Measurements from ENCODE around the gene NSMF.

DNA sequence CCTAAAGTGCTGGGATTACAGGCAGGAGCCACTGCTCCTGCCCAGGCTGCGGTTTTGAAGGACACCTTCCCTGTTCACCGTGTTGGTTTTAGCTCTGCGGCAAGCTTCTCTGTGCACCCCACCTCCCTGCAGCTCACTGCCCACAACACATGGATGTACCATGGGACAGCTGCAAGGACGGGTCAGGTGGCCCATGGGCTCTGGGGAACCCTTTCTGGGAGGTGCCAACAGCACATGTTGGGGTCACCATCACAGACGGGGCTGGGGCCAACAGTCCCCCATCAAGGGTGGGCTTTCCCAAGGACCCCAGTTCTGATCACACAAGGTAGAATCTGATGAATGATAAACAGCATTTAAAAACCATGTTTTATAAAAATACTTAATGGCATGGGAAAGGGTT, 43.7 kb downstream of the NSMF start:
- TF ChIP-seq, protein P1, sequence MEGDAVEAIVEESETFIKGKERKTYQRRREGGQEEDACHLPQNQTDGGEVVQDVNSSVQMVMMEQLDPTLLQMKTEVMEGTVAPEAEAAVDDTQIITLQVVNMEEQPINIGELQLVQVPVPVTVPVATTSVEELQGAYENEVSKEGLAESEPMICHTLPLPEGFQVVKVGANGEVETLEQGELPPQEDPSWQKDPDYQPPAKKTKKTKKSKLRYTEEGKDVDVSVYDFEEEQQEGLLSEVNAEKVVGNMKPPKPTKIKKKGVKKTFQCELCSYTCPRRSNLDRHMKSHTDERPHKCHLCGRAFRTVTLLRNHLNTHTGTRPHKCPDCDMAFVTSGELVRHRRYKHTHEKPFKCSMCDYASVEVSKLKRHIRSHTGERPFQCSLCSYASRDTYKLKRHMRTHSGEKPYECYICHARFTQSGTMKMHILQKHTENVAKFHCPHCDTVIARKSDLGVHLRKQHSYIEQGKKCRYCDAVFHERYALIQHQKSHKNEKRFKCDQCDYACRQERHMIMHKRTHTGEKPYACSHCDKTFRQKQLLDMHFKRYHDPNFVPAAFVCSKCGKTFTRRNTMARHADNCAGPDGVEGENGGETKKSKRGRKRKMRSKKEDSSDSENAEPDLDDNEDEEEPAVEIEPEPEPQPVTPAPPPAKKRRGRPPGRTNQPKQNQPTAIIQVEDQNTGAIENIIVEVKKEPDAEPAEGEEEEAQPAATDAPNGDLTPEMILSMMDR (IDR thresholded peaks at IDR 0.05), result no peak
- no peak for TF ChIP-seq POLR2A (IDR thresholded peaks at IDR 0.05)

All from thyroid gland (tissue), 4 donors.